HEK293 (cell line): ENCODE data around the gene ZNF576.

Experiments
- CTCF ChIP-seq: fragments of 450-650 bp; formaldehyde crosslinking; IDR thresholded peaks from 2 replicates; pipeline ENCODE4 v1.5.1; 2016; ENCODE audit warnings: missing biosample characterization, missing genetic modification characterization
- ZEB2 ChIP-seq: fragments of 450-650 bp; formaldehyde crosslinking; IDR thresholded peaks from 2 replicates; pipeline ENCODE4 v1.5.1; 2016; ENCODE audit warnings: missing biosample characterization, missing genetic modification characterization
- ZNF391 ChIP-seq: fragments of 450-650 bp; formaldehyde crosslinking; IDR thresholded peaks from 2 replicates; pipeline ENCODE4 v1.5.1; 2016; ENCODE audit warnings: low read depth, missing biosample characterization, missing genetic modification characterization, borderline replicate concordance
- ZNF501 ChIP-seq: fragments of 450-650 bp; formaldehyde crosslinking; IDR thresholded peaks from 2 replicates; pipeline ENCODE4 v1.5.1; 2016; ENCODE audit warnings: missing biosample characterization, missing genetic modification characterization

GRCh38 chr19:43586346-43586745, 10.0 kb upstream of the ZNF576 start:
- TF ChIP-seq CTCF = no peak
- TF ChIP-seq ZNF391 = no peak
- TF ChIP-seq ZEB2 (tag by site-specific recombination) = no peak
- no peak for TF ChIP-seq ZNF501 (tag by site-specific recombination)
